Regular cardiac myocyte (primary cell): ENCODE results near the gene MMRN1. TPM values are rescaled to one million over a fixed set of nuclear protein-coding genes. Genes with fewer than 3 reads are reported as not detected.

Source experiments
- total RNA-seq: library from RNA; depleted of rRNA; stranded (reverse); fragments of >200 nt; gene quantifications from 2 replicates; pipeline ENCODE4 v1.2.3, GENCODE V29; 2014

MMRN1 gene, protein sequence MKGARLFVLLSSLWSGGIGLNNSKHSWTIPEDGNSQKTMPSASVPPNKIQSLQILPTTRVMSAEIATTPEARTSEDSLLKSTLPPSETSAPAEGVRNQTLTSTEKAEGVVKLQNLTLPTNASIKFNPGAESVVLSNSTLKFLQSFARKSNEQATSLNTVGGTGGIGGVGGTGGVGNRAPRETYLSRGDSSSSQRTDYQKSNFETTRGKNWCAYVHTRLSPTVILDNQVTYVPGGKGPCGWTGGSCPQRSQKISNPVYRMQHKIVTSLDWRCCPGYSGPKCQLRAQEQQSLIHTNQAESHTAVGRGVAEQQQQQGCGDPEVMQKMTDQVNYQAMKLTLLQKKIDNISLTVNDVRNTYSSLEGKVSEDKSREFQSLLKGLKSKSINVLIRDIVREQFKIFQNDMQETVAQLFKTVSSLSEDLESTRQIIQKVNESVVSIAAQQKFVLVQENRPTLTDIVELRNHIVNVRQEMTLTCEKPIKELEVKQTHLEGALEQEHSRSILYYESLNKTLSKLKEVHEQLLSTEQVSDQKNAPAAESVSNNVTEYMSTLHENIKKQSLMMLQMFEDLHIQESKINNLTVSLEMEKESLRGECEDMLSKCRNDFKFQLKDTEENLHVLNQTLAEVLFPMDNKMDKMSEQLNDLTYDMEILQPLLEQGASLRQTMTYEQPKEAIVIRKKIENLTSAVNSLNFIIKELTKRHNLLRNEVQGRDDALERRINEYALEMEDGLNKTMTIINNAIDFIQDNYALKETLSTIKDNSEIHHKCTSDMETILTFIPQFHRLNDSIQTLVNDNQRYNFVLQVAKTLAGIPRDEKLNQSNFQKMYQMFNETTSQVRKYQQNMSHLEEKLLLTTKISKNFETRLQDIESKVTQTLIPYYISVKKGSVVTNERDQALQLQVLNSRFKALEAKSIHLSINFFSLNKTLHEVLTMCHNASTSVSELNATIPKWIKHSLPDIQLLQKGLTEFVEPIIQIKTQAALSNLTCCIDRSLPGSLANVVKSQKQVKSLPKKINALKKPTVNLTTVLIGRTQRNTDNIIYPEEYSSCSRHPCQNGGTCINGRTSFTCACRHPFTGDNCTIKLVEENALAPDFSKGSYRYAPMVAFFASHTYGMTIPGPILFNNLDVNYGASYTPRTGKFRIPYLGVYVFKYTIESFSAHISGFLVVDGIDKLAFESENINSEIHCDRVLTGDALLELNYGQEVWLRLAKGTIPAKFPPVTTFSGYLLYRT
- total RNA-seq = 3.4 and 3.8 TPM in 2 replicates

DNA sequence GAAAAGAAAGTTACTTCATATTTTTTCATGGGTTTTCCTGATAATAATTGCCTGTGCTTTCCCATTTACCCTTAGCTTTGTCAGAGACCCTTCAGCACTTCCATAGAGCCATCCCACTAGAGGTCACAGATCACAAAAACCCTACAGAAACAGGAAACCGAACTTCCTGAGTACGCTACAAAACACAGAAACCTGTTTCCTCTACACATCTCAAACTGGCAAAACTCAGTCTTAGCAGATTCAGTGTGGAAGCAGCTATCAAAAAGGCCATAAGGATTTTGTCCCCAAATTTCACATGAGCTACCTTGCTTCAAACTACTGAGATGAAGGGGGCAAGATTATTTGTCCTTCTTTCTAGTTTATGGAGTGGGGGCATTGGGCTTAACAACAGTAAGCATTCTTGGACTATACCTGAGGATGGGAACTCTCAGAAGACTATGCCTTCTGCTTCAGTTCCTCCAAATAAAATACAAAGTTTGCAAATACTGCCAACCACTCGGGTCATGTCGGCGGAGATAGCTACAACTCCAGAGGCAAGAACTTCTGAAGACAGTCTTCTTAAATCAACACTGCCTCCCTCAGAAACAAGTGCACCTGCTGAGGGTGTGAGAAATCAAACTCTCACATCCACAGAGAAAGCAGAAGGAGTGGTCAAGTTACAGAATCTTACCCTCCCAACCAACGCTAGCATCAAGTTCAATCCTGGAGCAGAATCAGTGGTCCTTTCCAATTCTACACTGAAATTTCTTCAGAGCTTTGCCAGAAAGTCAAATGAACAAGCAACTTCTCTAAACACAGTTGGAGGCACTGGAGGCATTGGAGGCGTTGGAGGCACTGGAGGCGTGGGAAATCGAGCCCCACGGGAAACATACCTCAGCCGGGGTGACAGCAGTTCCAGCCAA is at the start of gene MMRN1:
TSS of gene MMRN1 (plus strand) at position 206 of the 902 bp plus-strand sequence. CDS start at position 324, 118 bp downstream.

Other genes starting within 250 kb of the MMRN1 start
- gene SNCA, start 57.7 kb upstream of the MMRN1 start, total RNA-seq = 0.56 and 0.96 TPM in 2 replicates
- gene CCSER1, start 232.5 kb downstream of the MMRN1 start, total RNA-seq = under 0.01 TPM in 1 of 2 replicates, not detected in the other